GM19467 (cell line): ENCODE measurements around the gene OPTC.

Experiments
- ATAC-seq: cut with Tn5 transposase; IDR thresholded peaks from one replicate; pipeline ENCODE4 v1.9.1; 2021; ENCODE audit warnings: mild to moderate bottlenecking, moderate library complexity; ENCODE audit not compliant: unreplicated experiment

OPTC gene

GRCh38 chr1:203531063-203531462 is 37.1 kb downstream of the OPTC start:
- no peak for ATAC-seq

GRCh38 chr1:203534012-203534411 is 40.1 kb downstream of the OPTC start:
- no peak for ATAC-seq

GRCh38 chr1:203534526-203534925 is 40.6 kb downstream of the OPTC start:
- ATAC-seq, result no peak

- no peak for ATAC-seq
Measured at GRCh38 chr1:203536575-203536974, 42.6 kb downstream of the OPTC start.

- ATAC-seq, result no peak
Measured at GRCh38 chr1:203536980-203537455, 43.1 kb downstream of the OPTC start.

- ATAC-seq, result no peak
Measured at GRCh38 chr1:203537806-203538464, 44.0 kb downstream of the OPTC start.

GRCh38 chr1:203538726-203539125 is 44.8 kb downstream of the OPTC start:
- ATAC-seq, result no peak

GRCh38 chr1:203539831-203540546 is 46.0 kb downstream of the OPTC start:
- ATAC-seq, result no peak

GRCh38 chr1:203544485-203544884 is 50.5 kb downstream of the OPTC start:
- no peak for ATAC-seq

GRCh38 chr1:203544978-203545816 is 51.2 kb downstream of the OPTC start:
- no peak for ATAC-seq

- no peak for ATAC-seq
Measured at GRCh38 chr1:203546274-203546673, 52.3 kb downstream of the OPTC start.

GRCh38 chr1:203547147-203547546 is 53.2 kb downstream of the OPTC start:
- no peak for ATAC-seq

GRCh38 chr1:203547771-203548421 is 53.9 kb downstream of the OPTC start:
- no peak for ATAC-seq

- no peak for ATAC-seq
Measured at GRCh38 chr1:203548892-203549291, 54.9 kb downstream of the OPTC start.

- ATAC-seq, result no peak
Measured at GRCh38 chr1:203549309-203549708, 55.4 kb downstream of the OPTC start.

GRCh38 chr1:203550846-203551245 is 56.9 kb downstream of the OPTC start:
- no peak for ATAC-seq

GRCh38 chr1:203551550-203551949 is 57.6 kb downstream of the OPTC start:
- ATAC-seq, result no peak

GRCh38 chr1:203553496-203553895 is 59.5 kb downstream of the OPTC start:
- no peak for ATAC-seq

GRCh38 chr1:203554071-203554470 is 60.1 kb downstream of the OPTC start:
- ATAC-seq, result no peak

- ATAC-seq, result no peak
Measured at GRCh38 chr1:203555076-203555475, 61.1 kb downstream of the OPTC start.

- no peak for ATAC-seq
Measured at GRCh38 chr1:203555511-203556046, 61.6 kb downstream of the OPTC start.
